Stomach (tissue), 4 donors: ENCODE results near the gene FAM161A.

Experiments
- EP300 ChIP-seq: sonication (generic); formaldehyde crosslinking; IDR thresholded peaks from one replicate; pipeline ENCODE4 v1.6.1; 2017; ENCODE audit warnings: antibody characterized with exemption
- POLR2A ChIP-seq, 4 donors: fragments of 450-650 bp; IDR thresholded peaks; one replicate each; pipeline ENCODE4 v1.6.1; 2016; ENCODE audit warnings: antibody characterized with exemption in 4 of 4, control low read depth in 2 of 4, mild to moderate bottlenecking in 1 of 4, moderate library complexity in 1 of 4
- POLR2AphosphoS5 ChIP-seq, 3 donors: sonication (generic); formaldehyde crosslinking; IDR thresholded peaks; one replicate each; pipeline ENCODE4 v1.6.1; 2016; ENCODE audit warnings: antibody characterized with exemption in 3 of 3
- TF ChIP-seq, protein P1 (sequence below), 7 experiments: fragments of 450-650 bp in 4 of 7; fragments of 200-600 bp in 3 of 7; sonication (generic) in 3 of 7; IDR thresholded peaks; one replicate each; pipeline ENCODE4 v1.5.1; 2016 to 2019; ENCODE audit warnings: antibody characterized with exemption in 7 of 7, control low read depth in 2 of 7, mild to moderate bottlenecking in 1 of 7

DNA sequence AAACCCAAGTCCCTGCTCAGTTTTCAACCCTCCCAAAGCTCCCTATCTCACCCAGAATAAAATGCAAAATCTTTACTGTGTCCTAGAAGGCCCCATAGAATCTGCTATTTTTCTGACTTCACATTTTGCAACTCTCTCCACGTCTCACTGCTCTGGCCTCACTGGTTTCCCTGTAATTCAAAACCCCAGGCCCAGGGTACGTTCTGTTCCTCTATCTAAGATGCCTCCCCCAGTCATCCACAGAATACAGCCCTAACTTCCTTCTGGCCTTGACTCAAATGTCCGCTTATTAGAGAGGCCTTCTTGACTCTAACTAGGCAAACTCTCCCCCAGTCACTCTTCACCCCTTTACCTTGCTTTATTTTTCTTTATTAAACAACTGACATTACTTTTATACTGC is 42.0 kb downstream of the FAM161A start:
- TF ChIP-seq, protein P1, sequence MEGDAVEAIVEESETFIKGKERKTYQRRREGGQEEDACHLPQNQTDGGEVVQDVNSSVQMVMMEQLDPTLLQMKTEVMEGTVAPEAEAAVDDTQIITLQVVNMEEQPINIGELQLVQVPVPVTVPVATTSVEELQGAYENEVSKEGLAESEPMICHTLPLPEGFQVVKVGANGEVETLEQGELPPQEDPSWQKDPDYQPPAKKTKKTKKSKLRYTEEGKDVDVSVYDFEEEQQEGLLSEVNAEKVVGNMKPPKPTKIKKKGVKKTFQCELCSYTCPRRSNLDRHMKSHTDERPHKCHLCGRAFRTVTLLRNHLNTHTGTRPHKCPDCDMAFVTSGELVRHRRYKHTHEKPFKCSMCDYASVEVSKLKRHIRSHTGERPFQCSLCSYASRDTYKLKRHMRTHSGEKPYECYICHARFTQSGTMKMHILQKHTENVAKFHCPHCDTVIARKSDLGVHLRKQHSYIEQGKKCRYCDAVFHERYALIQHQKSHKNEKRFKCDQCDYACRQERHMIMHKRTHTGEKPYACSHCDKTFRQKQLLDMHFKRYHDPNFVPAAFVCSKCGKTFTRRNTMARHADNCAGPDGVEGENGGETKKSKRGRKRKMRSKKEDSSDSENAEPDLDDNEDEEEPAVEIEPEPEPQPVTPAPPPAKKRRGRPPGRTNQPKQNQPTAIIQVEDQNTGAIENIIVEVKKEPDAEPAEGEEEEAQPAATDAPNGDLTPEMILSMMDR (IDR thresholded peaks at IDR 0.05) = no peak
- no peak for TF ChIP-seq POLR2A (IDR thresholded peaks at IDR 0.05)
- TF ChIP-seq EP300 = no peak
- TF ChIP-seq POLR2AphosphoS5 (IDR thresholded peaks at IDR 0.05) = no peak
